GM12892 (cell line): ENCODE measurements around the gene CYB5R3.

Experiments used
- POLR2A ChIP-seq: IDR thresholded peaks from 2 replicates; pipeline ENCODE4 v1.6.1; 2011; ENCODE audit warnings: low read depth, low read length, control low read depth
- POLR2AphosphoS5 ChIP-seq: IDR thresholded peaks from 2 replicates; pipeline ENCODE4 v1.6.1; 2011; ENCODE audit warnings: low read depth, low read length, control low read depth
- TAF1 ChIP-seq: IDR thresholded peaks from 2 replicates; pipeline ENCODE4 v1.6.1; 2011; ENCODE audit warnings: low read depth, mild to moderate bottlenecking, control low read depth, low read length, borderline replicate concordance

DNA sequence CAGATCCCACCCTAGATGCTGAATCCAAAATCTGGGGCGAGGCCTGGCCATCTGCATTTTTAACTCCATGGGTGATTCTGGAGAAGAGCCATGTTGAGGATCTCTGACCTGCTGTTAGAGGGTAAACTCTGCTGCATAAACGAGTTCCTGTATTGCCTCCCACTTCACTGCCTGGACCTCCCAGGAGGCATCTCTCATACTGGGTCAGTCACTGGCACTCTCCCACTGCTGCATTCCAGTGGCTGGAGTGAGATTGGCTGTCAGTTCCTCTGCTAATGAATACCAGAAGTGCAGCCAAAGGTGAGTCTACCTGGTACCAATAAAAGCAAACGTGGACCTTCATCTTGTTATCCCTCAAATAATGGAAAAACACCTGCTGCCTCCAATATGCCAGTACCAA, 44.8 kb downstream of the CYB5R3 start:
- TF ChIP-seq POLR2AphosphoS5 (no peak), TAF1 (no peak), POLR2A (no peak)
